DND-41 (cell line): ENCODE data around the gene TNS1.

Source experiments
- EZH2 ChIP-seq: IDR thresholded peaks from 3 replicates; pipeline ENCODE4 v1.6.1; 2012; ENCODE audit warnings: borderline replicate concordance, low read depth, mild to moderate bottlenecking, moderate library complexity, low read length, inconsistent platforms; ENCODE audit not compliant: severe bottlenecking
- TF ChIP-seq, protein P1 (sequence below): IDR thresholded peaks from 2 replicates; pipeline ENCODE4 v1.5.1; 2012; ENCODE audit warnings: borderline replicate concordance, low read length, moderate library complexity, mild to moderate bottlenecking; ENCODE audit not compliant: poor library complexity, severe bottlenecking; ENCODE audit errors: extremely low read depth

DNA sequence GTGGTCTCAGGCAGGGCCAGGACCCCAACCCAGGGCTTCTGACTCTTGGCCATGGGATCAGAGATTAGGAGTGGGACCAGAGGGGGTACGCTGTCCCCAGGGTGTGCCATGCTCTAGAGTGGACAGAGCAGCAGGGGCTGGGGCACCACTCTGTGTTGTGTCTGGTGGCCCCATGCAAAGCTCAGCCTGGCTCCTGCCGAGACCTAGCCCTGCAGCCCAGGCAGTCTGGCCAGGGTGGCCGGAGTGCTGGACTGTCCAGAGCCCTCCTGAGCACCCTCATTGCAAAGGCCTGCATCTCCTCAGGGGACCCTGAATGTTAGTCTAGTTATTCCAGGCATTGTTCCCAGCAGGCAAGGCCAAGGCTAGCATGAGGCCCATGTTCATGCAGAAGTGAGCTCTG, 162.3 kb downstream of the TNS1 start:
- TF ChIP-seq, protein P1, sequence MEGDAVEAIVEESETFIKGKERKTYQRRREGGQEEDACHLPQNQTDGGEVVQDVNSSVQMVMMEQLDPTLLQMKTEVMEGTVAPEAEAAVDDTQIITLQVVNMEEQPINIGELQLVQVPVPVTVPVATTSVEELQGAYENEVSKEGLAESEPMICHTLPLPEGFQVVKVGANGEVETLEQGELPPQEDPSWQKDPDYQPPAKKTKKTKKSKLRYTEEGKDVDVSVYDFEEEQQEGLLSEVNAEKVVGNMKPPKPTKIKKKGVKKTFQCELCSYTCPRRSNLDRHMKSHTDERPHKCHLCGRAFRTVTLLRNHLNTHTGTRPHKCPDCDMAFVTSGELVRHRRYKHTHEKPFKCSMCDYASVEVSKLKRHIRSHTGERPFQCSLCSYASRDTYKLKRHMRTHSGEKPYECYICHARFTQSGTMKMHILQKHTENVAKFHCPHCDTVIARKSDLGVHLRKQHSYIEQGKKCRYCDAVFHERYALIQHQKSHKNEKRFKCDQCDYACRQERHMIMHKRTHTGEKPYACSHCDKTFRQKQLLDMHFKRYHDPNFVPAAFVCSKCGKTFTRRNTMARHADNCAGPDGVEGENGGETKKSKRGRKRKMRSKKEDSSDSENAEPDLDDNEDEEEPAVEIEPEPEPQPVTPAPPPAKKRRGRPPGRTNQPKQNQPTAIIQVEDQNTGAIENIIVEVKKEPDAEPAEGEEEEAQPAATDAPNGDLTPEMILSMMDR: no peak
- TF ChIP-seq EZH2: no peak
